ENCODE measurements around the gene TACC2.
"Not testable (repeated sequence)": the region's sequence is repeated elsewhere in the genome, so short reads cannot be mapped to it uniquely, and the experiment has no call there.

Gene TACC2

GRCh38 chr10:122096181-122096580, 107.2 kb downstream of the TACC2 start:
- not testable (repeated sequence) for DNase-seq (ENCODE audit: low read depth)

GRCh38 chr10:122096705-122097104, 107.7 kb downstream of the TACC2 start:
- no peak for DNase-seq (ENCODE audit: low read depth)

GRCh38 chr10:122097935-122098334, 109.0 kb downstream of the TACC2 start:
- DNase-seq (ENCODE audit: low read depth): no peak

- DNase-seq (ENCODE audit: low read depth): no peak
Measured at GRCh38 chr10:122098924-122099323, 110.0 kb downstream of the TACC2 start.

- DNase-seq (ENCODE audit: low read depth): no peak
Measured at GRCh38 chr10:122099562-122099961, 110.6 kb downstream of the TACC2 start.

GRCh38 chr10:122102146-122102868, 113.3 kb downstream of the TACC2 start:
- no peak for DNase-seq (ENCODE audit: low read depth)

GRCh38 chr10:122102869-122103525, 114.0 kb downstream of the TACC2 start:
- no peak for DNase-seq (ENCODE audit: low read depth)

GRCh38 chr10:122103592-122103991, 114.6 kb downstream of the TACC2 start:
- no peak for DNase-seq (ENCODE audit: low read depth)

- not testable (repeated sequence) for DNase-seq (ENCODE audit: low read depth)
Measured at GRCh38 chr10:122108786-122109185, 119.8 kb downstream of the TACC2 start.

- no peak for DNase-seq (ENCODE audit: low read depth)
Measured at GRCh38 chr10:122112021-122112616, 123.2 kb downstream of the TACC2 start.

GRCh38 chr10:122112625-122113160, 123.7 kb downstream of the TACC2 start:
- DNase-seq (ENCODE audit: low read depth): no peak

- DNase-seq (ENCODE audit: low read depth): no peak
Measured at GRCh38 chr10:122113161-122113944, 124.4 kb downstream of the TACC2 start.

- DNase-seq (ENCODE audit: low read depth): no peak
Measured at GRCh38 chr10:122113945-122114747, 125.2 kb downstream of the TACC2 start.

GRCh38 chr10:122115874-122116273, 126.9 kb downstream of the TACC2 start:
- no peak for DNase-seq (ENCODE audit: low read depth)

GRCh38 chr10:122116331-122116730, 127.4 kb downstream of the TACC2 start:
- no peak for DNase-seq (ENCODE audit: low read depth)

GRCh38 chr10:122117475-122117874, 128.5 kb downstream of the TACC2 start:
- no peak for DNase-seq (ENCODE audit: low read depth)

GRCh38 chr10:122120008-122120744, 131.2 kb downstream of the TACC2 start:
- no peak for DNase-seq (ENCODE audit: low read depth)

- DNase-seq (ENCODE audit: low read depth): no peak
Measured at GRCh38 chr10:122121059-122121458, 132.1 kb downstream of the TACC2 start.

GRCh38 chr10:122122493-122122892, 133.5 kb downstream of the TACC2 start:
- DNase-seq (ENCODE audit: low read depth): no peak

- no peak for DNase-seq (ENCODE audit: low read depth)
Measured at GRCh38 chr10:122123186-122123585, 134.2 kb downstream of the TACC2 start.

GRCh38 chr10:122124342-122124741, 135.4 kb downstream of the TACC2 start:
- no peak for DNase-seq (ENCODE audit: low read depth)

Measured in HS-5 (cell line).